GM21515 (cell line): ENCODE results near the gene NAV2.

Source experiments
- ATAC-seq: cut with Tn5 transposase; IDR thresholded peaks from one replicate; pipeline ENCODE4 v1.9.1; 2021; ENCODE audit not compliant: unreplicated experiment

The NAV2 gene

DNA sequence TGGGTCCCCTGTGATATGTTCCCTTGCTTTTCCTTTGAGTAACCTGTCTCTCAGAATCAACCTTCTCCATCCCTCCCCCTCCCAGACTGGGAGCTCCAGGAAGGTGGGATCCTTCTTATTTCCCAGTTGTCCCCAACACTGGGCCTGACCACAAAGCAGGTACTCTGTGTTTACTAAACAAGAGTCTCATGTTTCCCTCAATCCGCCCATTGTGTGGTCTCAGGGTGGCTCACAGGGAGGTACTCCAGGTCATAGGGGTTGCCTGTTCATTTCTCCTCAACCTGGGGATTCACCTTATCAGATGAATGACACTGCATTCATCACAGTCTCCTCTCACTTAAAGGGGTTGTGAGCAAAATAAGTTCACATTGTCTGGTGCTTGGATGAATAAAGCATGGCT is 26.4 kb upstream of the NAV2 start:
- no peak for ATAC-seq

DNA sequence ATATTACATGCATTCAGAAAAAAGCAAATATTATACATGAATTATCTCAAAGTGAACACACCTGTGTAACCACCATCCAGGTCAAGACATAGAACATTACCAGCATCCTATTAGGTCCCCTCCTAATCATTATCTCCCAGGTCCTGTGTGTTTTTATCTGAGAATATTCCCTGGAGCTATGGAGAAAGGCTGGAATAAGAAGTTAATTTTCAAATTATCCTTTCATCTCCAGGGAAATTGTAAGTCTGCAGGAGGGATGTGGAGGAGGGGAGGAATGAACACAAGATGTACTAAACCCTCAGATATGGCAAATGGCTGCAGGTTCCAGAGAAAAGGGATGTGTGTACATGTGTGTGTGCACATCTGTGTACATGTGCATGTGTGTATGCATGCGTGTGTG is 25.2 kb upstream of the NAV2 start:
- ATAC-seq = no peak

DNA sequence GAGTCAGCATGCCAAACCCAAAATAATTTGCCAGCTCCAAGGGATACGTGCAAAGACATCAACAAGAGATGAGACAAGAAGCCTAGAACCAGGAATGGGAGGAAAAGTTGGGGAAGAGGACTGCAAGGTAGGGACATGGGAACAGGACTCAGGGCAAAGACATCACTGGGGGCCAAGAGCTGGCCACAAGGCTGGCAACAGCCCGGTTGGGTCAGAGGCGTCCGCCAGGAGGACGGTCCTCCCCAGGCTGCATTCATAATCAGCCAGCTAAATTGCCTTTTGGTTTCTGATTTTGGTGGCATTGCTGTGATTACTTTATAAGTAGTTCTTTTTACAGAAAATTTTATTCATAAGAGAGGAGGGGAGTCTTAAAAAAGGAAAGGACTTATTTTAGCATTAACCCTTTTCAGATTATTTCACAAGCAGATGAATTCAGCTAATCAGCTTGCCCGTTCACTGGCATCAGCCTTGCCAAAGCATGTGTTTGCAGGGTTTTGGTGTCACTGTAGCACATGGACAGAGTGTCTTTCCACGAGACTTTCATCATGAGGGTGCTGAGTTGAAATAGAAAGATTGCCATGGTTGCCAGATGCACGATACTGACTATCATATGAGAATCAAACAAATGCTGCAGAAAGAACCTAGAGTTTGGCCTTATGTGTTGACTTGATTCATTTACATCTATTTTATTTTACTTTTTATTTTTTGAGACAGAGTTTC is 23.2 kb upstream of the NAV2 start:
- ATAC-seq = no peak

GRCh38 chr11:19690885-19691284 is 21.8 kb upstream of the NAV2 start:
- ATAC-seq = no peak

- no peak for ATAC-seq
Observed at GRCh38 chr11:19691815-19692500, 20.7 kb upstream of the NAV2 start.

- ATAC-seq = no peak
Observed at GRCh38 chr11:19693146-19693545, 19.5 kb upstream of the NAV2 start.

- ATAC-seq = no peak
Observed at GRCh38 chr11:19694796-19695345, 17.8 kb upstream of the NAV2 start.

DNA sequence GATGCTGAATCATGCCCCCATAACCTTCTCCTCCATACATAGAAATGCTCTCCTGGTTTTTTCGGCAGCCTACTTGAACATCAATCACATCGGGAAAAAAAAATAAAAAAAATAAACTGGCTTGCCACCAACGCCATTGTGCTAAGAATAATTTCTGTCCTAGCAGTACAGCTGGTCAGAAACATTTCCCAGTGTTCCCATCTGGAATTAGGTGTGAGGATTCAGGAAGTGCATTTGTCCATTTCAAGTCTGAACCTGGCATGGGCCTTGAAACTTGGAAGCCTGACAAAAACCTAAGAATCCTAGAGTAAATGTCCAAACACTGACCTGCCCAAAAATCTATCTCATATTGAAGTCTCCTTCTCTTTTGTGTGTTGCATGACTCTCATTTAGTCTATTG is 16.6 kb upstream of the NAV2 start:
- ATAC-seq = no peak

DNA sequence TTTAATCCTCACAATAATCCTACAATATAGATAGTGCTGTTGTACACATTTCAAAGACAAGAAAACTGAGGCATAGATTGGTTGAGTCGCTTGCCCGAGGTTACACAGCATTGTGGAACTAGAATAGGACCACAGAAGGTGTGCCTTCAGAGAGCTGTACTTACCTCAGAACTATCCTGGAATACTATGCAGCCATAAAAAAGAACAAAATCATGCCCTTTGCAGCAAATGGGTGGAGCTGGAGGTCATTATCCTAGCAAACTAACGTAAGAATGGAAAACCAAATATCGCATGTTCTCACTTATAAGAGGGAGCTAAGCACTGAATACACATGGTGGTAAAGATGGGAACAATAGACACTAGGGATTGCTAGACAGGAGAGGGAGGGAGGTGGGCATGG is 15.7 kb upstream of the NAV2 start:
- no peak for ATAC-seq

GRCh38 chr11:19697721-19698121 is 14.9 kb upstream of the NAV2 start:
- no peak for ATAC-seq

- ATAC-seq = no peak
Observed at GRCh38 chr11:19698493-19699292, 13.9 kb upstream of the NAV2 start.

- ATAC-seq = no peak
Observed at GRCh38 chr11:19701421-19701820, 11.2 kb upstream of the NAV2 start.

DNA sequence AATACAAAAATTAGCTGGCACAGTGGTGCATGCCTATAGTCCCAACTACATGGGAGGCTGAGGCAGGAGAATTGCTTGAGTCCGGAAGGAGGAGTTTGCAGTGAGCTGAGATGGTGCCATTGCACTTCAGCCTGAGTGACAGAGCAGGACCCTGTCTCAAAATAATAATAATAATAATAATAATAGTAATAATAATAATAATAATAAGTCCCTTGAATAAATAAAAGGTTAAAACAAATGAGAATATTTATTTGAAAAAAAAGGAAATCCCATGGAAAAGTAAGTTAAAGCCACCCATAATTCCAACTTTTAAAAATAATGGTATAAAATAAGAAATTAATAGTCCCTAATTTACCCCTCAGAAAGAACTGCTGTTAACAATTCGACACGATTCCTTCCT is 10.0 kb upstream of the NAV2 start:
- no peak for ATAC-seq

- ATAC-seq = no peak
Observed at GRCh38 chr11:19703211-19703610, 9.4 kb upstream of the NAV2 start.

DNA sequence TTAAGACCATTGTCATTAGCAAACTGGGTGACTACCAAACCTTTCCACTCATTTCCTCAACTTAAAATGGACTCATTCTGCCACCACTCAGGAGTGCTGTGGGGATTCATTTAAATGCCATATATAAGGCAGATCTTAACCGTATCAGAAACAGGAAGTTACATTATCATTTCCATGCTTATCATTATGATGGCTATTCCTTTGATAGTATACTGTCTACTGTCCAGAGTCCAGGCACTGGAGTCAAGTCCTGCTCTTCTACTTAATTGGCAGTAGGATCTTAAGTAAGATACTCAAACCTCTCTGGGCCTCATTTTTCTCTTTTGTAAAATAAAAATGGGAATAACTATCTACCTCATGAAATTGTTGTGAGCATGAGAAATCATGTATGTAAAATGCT is 8.4 kb upstream of the NAV2 start:
- ATAC-seq = no peak

- no peak for ATAC-seq
Observed at GRCh38 chr11:19705936-19706335, 6.7 kb upstream of the NAV2 start.

- ATAC-seq = no peak
Observed at GRCh38 chr11:19711911-19712280, 741 bp upstream of the NAV2 start.

DNA sequence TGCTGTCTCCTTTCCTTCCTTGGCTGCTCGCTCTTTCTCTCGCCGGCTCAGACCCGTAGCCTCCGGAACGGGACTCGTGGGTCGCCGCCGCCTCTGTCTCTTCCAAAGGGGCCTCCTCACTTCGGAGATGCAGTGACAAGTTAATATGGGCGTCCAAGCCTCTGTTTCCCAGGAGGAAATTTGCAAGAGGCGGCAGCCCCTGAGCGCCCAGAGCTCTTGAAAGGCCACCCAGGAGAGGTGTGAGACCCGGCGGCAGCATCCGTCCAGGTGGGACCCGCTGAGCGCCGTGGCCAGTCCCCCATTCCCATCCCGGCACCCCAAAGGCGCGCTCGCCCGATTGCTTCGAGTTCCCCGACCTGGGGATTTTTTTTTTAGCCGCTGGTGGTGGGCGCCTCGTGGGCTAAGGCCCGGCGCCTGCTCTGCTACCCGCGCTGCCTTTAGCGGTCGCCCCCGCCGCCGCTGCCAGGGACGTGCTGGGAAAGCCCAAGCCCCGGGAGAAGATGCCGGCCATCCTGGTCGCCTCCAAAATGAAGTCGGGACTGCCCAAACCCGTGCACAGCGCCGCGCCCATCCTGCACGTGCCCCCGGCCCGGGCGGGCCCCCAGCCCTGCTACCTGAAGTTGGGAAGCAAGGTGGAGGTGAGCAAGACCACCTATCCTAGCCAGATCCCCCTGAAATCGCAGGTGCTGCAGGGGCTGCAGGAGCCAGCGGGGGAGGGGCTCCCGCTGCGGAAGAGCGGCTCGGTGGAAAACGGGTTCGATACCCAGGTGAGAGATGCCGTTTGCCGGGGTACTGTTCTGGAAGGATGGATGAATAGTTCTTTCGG is 772 bp downstream of the NAV2 start:
- ATAC-seq = no peak

DNA sequence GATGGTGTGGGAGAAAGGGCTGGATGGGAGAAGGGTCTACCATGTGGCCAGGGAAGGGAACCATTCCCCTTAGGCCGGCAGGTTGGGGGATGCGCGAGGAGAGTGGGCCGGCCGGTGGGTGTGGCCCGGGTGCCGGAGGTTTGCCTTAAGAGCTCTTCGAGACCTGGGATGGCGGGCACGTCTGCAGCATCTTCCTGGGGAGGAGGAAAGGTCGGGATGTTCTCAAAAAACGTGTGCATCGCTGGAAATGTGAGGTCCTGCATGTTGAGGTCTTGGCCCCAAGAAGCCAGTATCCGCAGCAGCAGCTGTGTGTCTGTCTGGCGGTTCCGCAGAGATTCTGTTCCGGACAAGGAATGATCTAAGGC is 1.4 kb downstream of the NAV2 start:
- ATAC-seq = no peak

GRCh38 chr11:19714387-19715363 is 2.0 kb downstream of the NAV2 start:
- ATAC-seq = no peak
